NK-92 (cell line): ENCODE results near the gene OCIAD1.
"Not testable (repeated sequence)": the region's sequence is repeated elsewhere in the genome, so short reads cannot be mapped to it uniquely, and the experiment has no call there.

Experiments
- DNase-seq: peaks from one replicate; lab custom pipeline; 2025; ENCODE audit not compliant: unreplicated experiment; lab: John Stamatoyannopoulos, UW

Gene OCIAD1

GRCh38 chr4:48816971-48817370 lies 13.9 kb upstream of the OCIAD1 start:
- DNase-seq = no peak

- DNase-seq = not testable (repeated sequence)
These were observed 9.5 kb upstream of the OCIAD1 start for GRCh38 chr4:48821431-48821830.

GRCh38 chr4:48827622-48828021 lies 3.3 kb upstream of the OCIAD1 start:
- no peak for DNase-seq

- DNase-seq = no peak
These were observed 693 bp downstream of the OCIAD1 start for GRCh38 chr4:48831532-48832030.

- no peak for DNase-seq
These were observed 1.7 kb downstream of the OCIAD1 start for GRCh38 chr4:48832571-48832970.

GRCh38 chr4:48836658-48837057 lies 5.8 kb downstream of the OCIAD1 start:
- DNase-seq = no peak

- DNase-seq = no peak
These were observed 10.3 kb downstream of the OCIAD1 start for GRCh38 chr4:48841045-48841827.

- no peak for DNase-seq
These were observed 14.0 kb downstream of the OCIAD1 start for GRCh38 chr4:48844843-48845242.

- DNase-seq = not testable (repeated sequence)
These were observed 17.9 kb downstream of the OCIAD1 start for GRCh38 chr4:48848799-48849198.

GRCh38 chr4:48851651-48852050 lies 20.8 kb downstream of the OCIAD1 start:
- no peak for DNase-seq

- DNase-seq = no peak
These were observed 22.9 kb downstream of the OCIAD1 start for GRCh38 chr4:48853604-48854394.

GRCh38 chr4:48854395-48854683 lies 23.5 kb downstream of the OCIAD1 start:
- DNase-seq = no peak

- no peak for DNase-seq
These were observed 24.1 kb downstream of the OCIAD1 start for GRCh38 chr4:48854982-48855381.

- DNase-seq = no peak
These were observed 27.2 kb downstream of the OCIAD1 start for GRCh38 chr4:48858130-48858529.

- DNase-seq = no peak
These were observed 31.1 kb downstream of the OCIAD1 start for GRCh38 chr4:48862038-48862437.

- DNase-seq = no peak
These were observed 31.8 kb downstream of the OCIAD1 start for GRCh38 chr4:48862661-48863060.

GRCh38 chr4:48863728-48864127 lies 32.8 kb downstream of the OCIAD1 start:
- no peak for DNase-seq

- not testable (repeated sequence) for DNase-seq
These were observed 33.8 kb downstream of the OCIAD1 start for GRCh38 chr4:48864696-48865095.

- DNase-seq = no peak
These were observed 47.1 kb downstream of the OCIAD1 start for GRCh38 chr4:48877827-48878535.

GRCh38 chr4:48879561-48880442 lies 48.9 kb downstream of the OCIAD1 start:
- no peak for DNase-seq

- not testable (repeated sequence) for DNase-seq
These were observed 50.8 kb downstream of the OCIAD1 start for GRCh38 chr4:48881646-48882045.
